Endothelial cell of umbilical vein (primary cell): Measurements from ENCODE around the gene ARHGEF7. TPM values are rescaled to one million over a fixed set of nuclear protein-coding genes. Genes with fewer than 3 reads are reported as not detected.

Experiments
- BruUV-seq: library from RNA; stranded (reverse); fragments of 400-500 nt; replicated peaks from 2 replicates; lab custom pipeline; 2021; lab: Mats Ljungman, UMichigan
- CTCF ChIA-PET: fragments of 300-600, 350-600 bp; sonication (Branson Sonifier 250); formaldehyde crosslinking; loops from one replicate; lab custom pipeline; 2021; ENCODE audit warnings: antibody characterized with exemption, inconsistent platforms; lab: Charles Lee
- POLR2A ChIA-PET: fragments of 300-600, 350-600 bp; sonication (Branson Sonifier 250); formaldehyde crosslinking; loops from one replicate; lab custom pipeline; 2021; ENCODE audit warnings: antibody characterized with exemption, inconsistent platforms; lab: Charles Lee
- DNase-seq: peaks from one replicate; pipeline ENCODE4 v3.0.0-alpha.2; 2011; ENCODE audit warnings: low read depth, low spot score
- FAIRE-seq: peaks from 2 replicates; lab custom pipeline; 2011; peaks lifted over from hg19 to GRCh38; lab: Jason Lieb, UNC
- H2AFZ ChIP-seq: 2 replicates; pipeline ENCODE4 v1.6.0; 2012; ENCODE audit warnings: low read depth, low read length, control low read depth, inconsistent platforms
- H3K27ac ChIP-seq: 2 replicates; pipeline ENCODE4 v1.5.1; 2011; ENCODE audit warnings: low read depth, mild to moderate bottlenecking, control low read depth, low read length, moderate library complexity; ENCODE audit not compliant: insufficient read depth
- H3K27me3 ChIP-seq, 2 experiments: 2 replicates each; pipeline versions ENCODE4 v1.6.0 to v1.6.1; 2011; ENCODE audit warnings: low read length in 2 of 2, mixed read lengths in 1 of 2; ENCODE audit not compliant: control insufficient read depth in 2 of 2, insufficient read depth in 2 of 2
- H3K36me3 ChIP-seq, 2 experiments: 2 replicates in 1 of 2; 3 replicates in 1 of 2; pipeline ENCODE4 v1.5.1; 2011; ENCODE audit warnings: low read length in 2 of 2, mild to moderate bottlenecking in 1 of 2, moderate library complexity in 1 of 2; ENCODE audit not compliant: control insufficient read depth in 2 of 2, insufficient read depth in 2 of 2; ENCODE audit errors: extremely low read depth in 1 of 2
- H3K4me1 ChIP-seq: 3 replicates; pipeline ENCODE4 v1.5.1; 2011; ENCODE audit warnings: mild to moderate bottlenecking, low read length; ENCODE audit not compliant: control insufficient read depth, insufficient read depth; ENCODE audit errors: extremely low read depth
- H3K4me2 ChIP-seq: 2 replicates; pipeline ENCODE4 v1.6.1; 2011; ENCODE audit warnings: low read length, control low read depth, mixed read lengths; ENCODE audit not compliant: insufficient read depth
- H3K4me3 ChIP-seq, 3 experiments: fragments of 200-600 bp in 1 of 3; sonication (generic), shearing (Covaris generic) in 1 of 3; replicated peaks in 1 of 3; 2 replicates each; pipeline ENCODE4 v1.5.1; 2011 to 2016; ENCODE audit warnings: control low read depth in 3 of 3, low read length in 3 of 3, mild to moderate bottlenecking in 2 of 3, inconsistent platforms in 1 of 3, low read depth in 1 of 3, moderate library complexity in 1 of 3; ENCODE audit not compliant: insufficient read depth in 1 of 3
- H3K79me2 ChIP-seq: 2 replicates; pipeline ENCODE4 v1.6.0; 2012; ENCODE audit warnings: low read length, inconsistent platforms; ENCODE audit not compliant: control insufficient read depth, insufficient read depth
- H3K9ac ChIP-seq: replicated peaks from 2 replicates; pipeline ENCODE3; 2011; ENCODE audit warnings: low read length, control low read depth; ENCODE audit not compliant: insufficient read depth; ENCODE audit errors: extremely low read depth
- H3K9me1 ChIP-seq: replicated peaks from 3 replicates; pipeline ENCODE4 v1.6.0; 2011; ENCODE audit warnings: mild to moderate bottlenecking, low read length; ENCODE audit not compliant: control insufficient read depth, insufficient read depth; ENCODE audit errors: extremely low read depth
- H3K9me3 ChIP-seq: replicated peaks from 2 replicates; pipeline ENCODE4 v1.5.1; 2012; ENCODE audit warnings: low read length, inconsistent platforms; ENCODE audit not compliant: control insufficient read depth, insufficient read depth
- H4K20me1 ChIP-seq: replicated peaks from 2 replicates; pipeline ENCODE3; 2011; ENCODE audit warnings: mild to moderate bottlenecking, low read length; ENCODE audit not compliant: control insufficient read depth, insufficient read depth; ENCODE audit errors: extremely low read depth
- CTCF ChIP-seq, 2 donors: IDR thresholded peaks; 1 replicate in 1 of 2; 2 replicates in 1 of 2; pipeline ENCODE4 v1.5.1; 2011; ENCODE audit warnings: low read length in 2 of 2, mild to moderate bottlenecking in 2 of 2, moderate library complexity in 2 of 2, control low read depth in 1 of 2, inconsistent platforms in 1 of 2, low read depth in 1 of 2; ENCODE audit not compliant: insufficient read depth in 1 of 2; ENCODE audit errors: extremely low read depth in 1 of 2
- EZH2 ChIP-seq: IDR thresholded peaks from 2 replicates; pipeline ENCODE4 v1.6.1; 2012; ENCODE audit warnings: borderline replicate concordance, low read depth, mild to moderate bottlenecking, moderate library complexity, low read length, inconsistent platforms; ENCODE audit not compliant: severe bottlenecking
- FOS ChIP-seq: IDR thresholded peaks from 2 replicates; pipeline ENCODE4 v1.6.1; 2011; ENCODE audit warnings: mild to moderate bottlenecking, low read length, moderate library complexity, borderline replicate concordance; ENCODE audit not compliant: insufficient read depth
- GATA2 ChIP-seq: IDR thresholded peaks from 2 replicates; pipeline ENCODE4 v1.7.0; 2011; ENCODE audit warnings: low read depth, mild to moderate bottlenecking, moderate library complexity, mixed read lengths, low read length; ENCODE audit not compliant: insufficient read length, insufficient read depth
- JUN ChIP-seq: IDR thresholded peaks from 2 replicates; pipeline ENCODE4 v1.6.1; 2011; ENCODE audit warnings: borderline replicate concordance, low read depth; ENCODE audit not compliant: insufficient read length, insufficient read depth
- MAX ChIP-seq: IDR thresholded peaks from 2 replicates; pipeline ENCODE4 v1.6.1; 2011; ENCODE audit not compliant: insufficient read depth, insufficient read length
- MYC ChIP-seq: IDR thresholded peaks from one replicate; pipeline ENCODE4 v1.6.1; 2011; ENCODE audit warnings: mild to moderate bottlenecking, low read depth, low read length
- POLR2A ChIP-seq: IDR thresholded peaks from 2 replicates; pipeline ENCODE4 v1.6.1; 2012; ENCODE audit warnings: low read depth, mild to moderate bottlenecking, control low read depth, low read length
- POLR2AphosphoS5 ChIP-seq: IDR thresholded peaks from 2 replicates; pipeline ENCODE4 v1.6.1; 2012; ENCODE audit warnings: low read depth, mild to moderate bottlenecking, control low read depth, low read length, moderate library complexity; ENCODE audit not compliant: insufficient read depth
- dilution Hi-C: fragments of 300-500 bp; cut with MboI; formaldehyde crosslinking; loops from one replicate; pipeline ENCODE4 v1.15.0; 2019; ENCODE audit warnings: low sequenced_read_pairs; ENCODE audit not compliant: extremely low pct_ligation_motif_present
- intact Hi-C: fragments of 100-400 bp; cut with micrococcal nuclease; formaldehyde crosslinking; loops from one replicate; pipeline ENCODE4 v1.10.0; 2022
- polyA plus RNA-seq, 4 experiments: library from polyadenylated mRNA; depleted of rRNA in 3 of 4; stranded (reverse) in 3 of 4; unstranded in 1 of 4; fragments of >200 nt; gene quantifications; 2 replicates each; pipeline versions ENCODE4 v1.2.1 to v1.2.3, GENCODE V29; 2011 to 2012; ENCODE audit warnings: missing spikeins in 1 of 4
- total RNA-seq: library from RNA; stranded (reverse); gene quantifications from 2 replicates; pipeline ENCODE4 v1.2.3, GENCODE V29; 2021

ARHGEF7 gene
- total and polyA plus RNA-seq, 2 donors (not counting 3 experiments of a cell fraction or from before 2014, with no cell fraction given) = 94.9 to 155 TPM

GRCh38 chr13:111126509-111126908 is 11.4 kb downstream of the ARHGEF7 start:
- H3K9me1 ChIP-seq = no peaks in the 10 kb centered on the region
- POLR2A ChIA-PET = no interaction called here
- no peak overlapping the region for H3K9ac ChIP-seq
- H3K4me1 ChIP-seq = no peaks in the 10 kb centered on the region
- no peak overlapping the region for H3K4me3 ChIP-seq
- dilution Hi-C loops (no loop called here), intact Hi-C loops (no loop called here)
- CTCF ChIA-PET = interaction anchor here (1.5 kb wide), 1 partner anchor 10 kb away, joined by 5 read pairs; no protein-coding TSS in a partner anchor
- H3K79me2 ChIP-seq = no peaks in the 10 kb centered on the region
- no peaks in the 10 kb centered on the region for H3K36me3 ChIP-seq
- H3K9me3 ChIP-seq = no peaks in the 10 kb centered on the region
- no peak for TF ChIP-seq EZH2
- TF ChIP-seq POLR2AphosphoS5 = no peak
- FAIRE-seq (no peak), DNase-seq (no peak)
- no peaks in the 10 kb centered on the region for H4K20me1 ChIP-seq
- BruUV-seq = no TSS peak
- no peak overlapping the region for H3K4me2 ChIP-seq
- H3K27me3 ChIP-seq = peaks cover 8 to 20% of the 10 kb centered on the region in 2 experiments
- H3K27ac ChIP-seq = no peak overlapping the region
- H2AFZ ChIP-seq = no peak overlapping the region

GRCh38 chr13:111129465-111130115 is 14.5 kb downstream of the ARHGEF7 start:
- ChIA-PET CTCF (interaction anchor here (1.5 kb wide), 1 partner anchor 62 kb away, joined by 5 read pairs; no protein-coding TSS in a partner anchor), POLR2A (no interaction called here)
- Histone ChIP-seq H3K4me1 (no peaks in the 10 kb centered on the region), H3K27me3 (peaks cover 7 to 22% of the 10 kb centered on the region in 2 experiments), H3K9me1 (no peaks in the 10 kb centered on the region), H4K20me1 (no peaks in the 10 kb centered on the region), H3K36me3 (no peaks in the 10 kb centered on the region), H3K4me3 (no peak overlapping the region), H3K9me3 (no peaks in the 10 kb centered on the region), H3K79me2 (no peaks in the 10 kb centered on the region), H2AFZ (no peak overlapping the region), H3K4me2 (no peak overlapping the region), H3K27ac (no peak overlapping the region), H3K9ac (no peak overlapping the region)
- dilution Hi-C loops (no loop called here), intact Hi-C loops (no loop called here)
- no peak for DNase-seq
- no peak for FAIRE-seq
- no peak for TF ChIP-seq GATA2
- no peak for TF ChIP-seq POLR2A
- TF ChIP-seq EZH2 = no peak
- no peak for TF ChIP-seq POLR2AphosphoS5
- TF ChIP-seq CTCF (IDR thresholded peaks at IDR 0.05; ENCODE audit: extremely low read depth in 1 of 2, insufficient read depth in 1 of 2, low read depth in 1 of 2, low read length in 2 of 2) = no peak
- no peak for TF ChIP-seq MYC
- no peak for TF ChIP-seq FOS
- no peak for TF ChIP-seq MAX
- TF ChIP-seq JUN = no peak
- no TSS peak for BruUV-seq
